ENCODE measurements around the gene RIPOR3.
"Not testable (repeated sequence)": the region's sequence is repeated elsewhere in the genome, so short reads cannot be mapped to it uniquely, and the experiment has no call there.

The RIPOR3 gene

DNA sequence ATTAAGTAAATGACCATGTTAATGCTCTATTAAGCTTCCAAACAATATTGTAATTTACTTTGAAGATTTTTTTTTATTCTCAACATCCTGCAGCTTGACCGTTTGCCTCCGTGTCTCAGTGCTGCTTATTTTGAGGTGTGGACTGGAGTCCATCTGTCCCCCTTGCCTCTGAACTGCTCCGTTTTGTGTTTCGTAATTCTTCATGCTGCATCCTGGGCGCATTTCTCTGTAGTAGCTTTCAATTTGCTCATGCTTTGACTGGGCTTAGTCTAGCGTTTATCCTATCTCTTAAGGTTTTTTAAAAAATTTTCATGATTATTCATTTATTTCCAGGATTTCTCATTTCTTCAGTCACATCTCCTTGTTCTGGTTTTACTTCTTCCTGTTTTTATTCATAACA lies 143.4 kb downstream of the RIPOR3 start:
- DNase-seq = no peak

DNA sequence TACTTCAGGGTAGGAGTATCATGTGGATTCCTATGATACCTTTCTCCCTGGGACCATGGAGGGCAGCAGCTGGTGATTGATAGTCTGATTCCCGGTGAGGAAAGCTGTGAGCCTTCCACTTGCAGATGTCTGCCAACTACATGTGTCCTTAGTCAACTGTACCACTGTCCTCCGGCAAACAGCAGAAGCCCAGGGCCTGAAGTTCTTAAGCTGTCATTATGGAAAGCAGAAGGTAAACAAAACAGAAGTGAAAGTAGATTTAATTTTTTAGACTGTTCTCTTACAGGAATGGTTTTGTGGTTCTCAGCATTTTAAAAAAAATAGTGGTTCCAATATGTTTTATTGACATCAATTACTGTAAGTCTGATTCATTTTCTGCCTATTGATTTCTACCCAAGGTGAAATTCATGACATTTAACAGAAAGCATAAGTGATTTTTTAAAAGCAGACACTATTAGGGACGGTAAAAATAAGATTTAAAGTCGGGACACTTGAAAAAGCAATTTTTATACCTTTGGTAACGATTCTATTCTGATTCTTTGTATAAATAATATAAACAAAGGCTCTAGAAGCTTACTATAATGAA lies 144.5 kb downstream of the RIPOR3 start:
- no peak for DNase-seq

DNA sequence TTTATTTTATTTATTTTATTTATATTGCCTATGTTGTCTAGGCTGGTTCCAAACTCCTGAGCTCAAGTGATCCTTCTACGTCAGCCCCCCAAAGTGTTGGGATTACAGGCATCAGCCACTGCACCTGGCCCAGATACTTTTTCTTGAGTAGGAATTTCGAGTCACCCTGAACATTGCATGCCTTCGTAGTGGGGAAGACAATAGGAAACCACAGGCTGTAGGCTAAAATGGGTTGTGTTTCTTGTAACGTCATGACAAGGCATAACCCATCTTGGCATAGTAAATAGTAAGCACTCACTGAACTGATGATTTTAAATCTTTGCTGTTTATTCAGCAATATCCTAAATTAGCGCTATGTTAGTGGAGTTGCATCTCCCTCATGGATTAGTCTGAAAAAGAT lies 146.2 kb downstream of the RIPOR3 start:
- DNase-seq = no peak

DNA sequence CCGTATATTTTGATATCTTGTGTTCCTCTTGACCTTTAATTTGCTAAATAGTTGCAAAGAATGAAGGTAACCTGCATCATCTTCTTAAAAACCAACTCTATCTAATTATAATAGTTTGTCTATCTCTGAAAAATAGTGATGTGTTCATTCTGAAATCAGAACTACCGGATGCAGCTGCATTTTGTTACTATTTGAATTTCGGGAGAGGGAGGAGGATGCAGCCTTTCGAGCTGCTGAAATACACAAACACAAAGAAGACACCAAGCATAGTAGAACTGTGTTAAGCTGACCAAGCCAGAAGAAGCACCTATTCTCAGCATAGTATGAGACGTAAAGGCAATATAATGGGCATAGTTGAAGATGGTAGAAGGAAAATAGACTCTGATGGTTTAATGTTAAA lies 148.0 kb downstream of the RIPOR3 start:
- DNase-seq = no peak

DNA sequence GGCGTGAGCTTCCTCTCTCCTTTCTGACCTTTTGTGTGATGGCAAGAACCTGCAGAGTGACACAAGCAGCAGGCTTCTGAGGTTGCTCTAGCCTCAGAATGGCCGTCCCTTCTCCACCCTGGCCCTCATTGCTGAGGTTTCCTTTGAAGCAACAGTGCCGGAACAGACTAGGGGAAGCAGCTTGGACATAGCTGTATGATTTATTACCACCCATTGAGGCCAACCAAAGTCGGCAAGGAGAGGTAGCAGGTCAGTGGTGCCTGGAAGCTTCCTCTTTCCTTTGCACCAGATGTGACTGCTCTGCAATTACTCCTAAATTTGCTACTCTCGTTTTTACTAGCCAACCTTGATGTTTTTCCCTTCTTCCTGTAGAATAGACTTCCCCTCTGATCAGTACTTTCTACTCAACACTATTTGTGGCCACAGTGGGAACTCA lies 149.7 kb downstream of the RIPOR3 start:
- DNase-seq = no peak

DNA sequence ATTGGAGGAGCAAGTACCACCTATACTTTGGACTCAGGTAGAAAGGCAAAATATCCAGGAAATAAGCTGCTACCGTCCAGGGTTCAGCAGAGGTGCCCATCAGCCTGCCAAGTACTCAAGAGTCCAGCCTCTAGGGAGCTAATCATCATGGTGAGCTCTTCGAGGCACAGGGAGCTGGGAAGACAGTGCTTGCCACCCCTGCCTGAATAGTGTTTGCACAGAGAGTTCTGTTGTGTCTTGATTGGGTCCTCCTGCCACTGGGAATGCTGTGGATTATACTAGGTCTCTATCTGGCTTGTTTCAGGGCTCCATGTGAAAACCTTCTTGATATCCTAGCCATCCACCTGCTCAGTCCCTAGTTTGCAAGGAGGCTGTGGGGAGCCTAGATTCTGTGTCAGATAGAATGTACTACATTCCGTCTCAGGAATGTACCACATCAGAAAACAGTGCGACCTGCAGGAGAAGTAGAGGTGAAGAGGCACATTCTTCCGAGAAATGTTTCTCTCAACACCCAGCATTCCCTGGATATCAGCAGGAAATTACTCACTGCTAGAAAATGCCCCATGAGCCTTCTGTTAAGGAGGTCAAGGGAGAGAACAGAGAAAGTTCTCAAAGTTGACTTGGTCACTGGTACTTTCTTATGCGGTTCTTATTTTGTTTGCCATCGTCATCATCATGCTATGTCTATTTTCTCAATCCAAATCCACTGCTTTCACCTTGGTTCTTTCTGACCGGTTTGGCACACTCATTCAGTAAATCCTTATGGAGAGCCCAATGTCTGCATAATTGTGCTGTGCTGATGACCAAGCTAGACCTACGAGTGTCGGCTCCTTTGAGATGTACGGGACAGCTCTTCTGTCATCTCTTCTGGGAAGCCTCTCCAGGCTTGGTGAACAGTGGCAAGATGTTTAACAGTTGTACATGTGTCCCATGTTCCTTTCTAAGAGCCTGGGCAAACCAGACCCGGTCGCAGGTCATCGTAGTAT lies 150.4 kb downstream of the RIPOR3 start:
- no peak for DNase-seq

DNA sequence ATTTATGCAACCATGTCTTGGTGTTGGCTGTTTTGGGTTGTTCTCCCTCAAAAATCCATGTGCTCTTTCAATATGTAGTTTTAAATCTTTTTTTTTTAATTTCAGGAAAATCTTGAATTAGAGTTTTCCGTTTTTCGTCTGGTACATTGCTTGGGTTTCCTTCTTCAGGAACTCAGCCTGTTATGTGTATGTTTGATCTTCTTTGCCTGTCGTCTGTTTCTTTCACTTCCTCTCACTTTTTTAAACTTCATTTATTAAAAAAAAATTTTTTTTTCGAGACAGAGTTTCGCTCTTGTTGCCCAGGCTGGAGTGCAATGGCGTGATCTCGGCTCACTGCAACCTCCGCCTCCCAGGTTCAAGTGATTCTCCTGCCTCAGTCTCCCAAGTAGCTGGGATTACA lies 151.5 kb downstream of the RIPOR3 start:
- DNase-seq = not testable (repeated sequence)

DNA sequence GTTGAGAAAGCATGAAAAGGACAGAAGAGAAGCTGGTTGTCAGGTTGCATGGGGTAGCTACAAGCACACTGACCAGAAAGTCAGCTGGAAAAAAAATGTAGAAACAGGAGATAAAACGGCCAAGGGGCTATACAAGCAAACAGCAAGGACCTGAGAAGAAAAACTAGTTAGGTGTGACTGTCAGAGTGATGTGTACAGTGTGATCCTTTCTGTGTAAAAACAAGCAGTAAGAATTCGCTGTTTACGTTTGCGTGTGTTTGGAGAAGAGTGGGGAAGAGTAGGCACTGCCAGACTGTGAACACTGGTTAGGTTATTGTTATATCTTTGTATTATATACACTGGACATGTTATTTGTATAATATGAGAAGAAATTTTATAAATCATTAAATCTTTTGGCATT lies 153.1 kb downstream of the RIPOR3 start:
- no peak for DNase-seq

DNA sequence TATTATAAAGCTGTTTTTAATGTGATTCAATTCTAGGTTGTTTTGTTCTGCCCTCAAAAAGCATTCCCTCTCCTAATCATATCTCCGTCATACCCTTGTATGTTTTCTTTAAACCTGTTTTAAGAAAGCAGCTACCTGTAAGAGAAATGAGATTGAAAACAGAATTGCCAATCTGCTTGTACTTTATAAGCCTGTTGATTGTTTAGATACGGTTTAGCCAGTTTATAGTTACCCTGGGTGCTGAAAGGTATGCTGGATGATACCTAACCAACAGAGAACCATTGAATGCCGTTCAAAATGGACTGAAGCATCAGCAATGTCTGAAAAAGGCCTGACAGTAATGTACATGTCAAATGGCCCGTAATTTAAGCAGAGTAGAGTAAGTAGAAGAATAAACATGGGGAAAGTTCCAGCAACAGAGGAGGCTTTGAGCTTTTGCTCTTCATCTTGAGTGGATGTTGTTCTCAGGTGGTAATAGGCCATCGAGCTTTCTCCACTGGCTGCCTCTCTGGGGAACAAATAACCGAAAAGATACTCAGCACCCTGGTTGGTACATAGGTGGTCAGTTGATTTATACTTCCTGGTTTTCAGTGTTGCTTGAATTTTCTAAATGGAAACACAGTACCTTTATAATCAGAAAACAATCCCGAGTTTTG lies 153.7 kb downstream of the RIPOR3 start:
- no peak for DNase-seq

DNA sequence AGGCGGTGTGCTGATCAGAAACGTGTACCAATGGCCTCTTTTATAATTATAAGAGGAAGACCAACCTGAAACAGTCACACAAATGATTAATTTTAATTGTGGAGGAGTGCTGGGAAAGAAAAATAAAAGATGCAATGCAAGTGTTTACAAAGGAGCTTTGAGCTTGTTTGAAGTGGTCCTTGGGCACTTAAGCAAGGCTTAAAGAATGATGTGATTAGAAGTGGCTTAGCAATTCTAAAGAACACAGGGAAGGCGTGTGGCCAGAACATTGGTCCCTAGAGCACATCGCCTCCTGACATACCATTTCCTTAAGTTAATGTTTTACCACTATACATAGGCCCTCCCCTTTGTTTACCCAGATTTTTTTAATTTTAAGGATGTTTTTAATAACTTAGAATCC lies 155.0 kb downstream of the RIPOR3 start:
- no peak for DNase-seq

All from left hindlimb (tissue), 1 donor.